Stimulated activated naive B cell treated with anti-CD40 and anti-IgM and Interleukin-4, amounts not matched to agents 10 μg/mL and 1 μg/mL and 100 μg/mL, for 72 hours (primary cell): ENCODE measurements around the gene RUNX2.
"Not testable (repeated sequence)": the region's sequence is repeated elsewhere in the genome, so short reads cannot be mapped to it uniquely, and the experiment has no call there.

Experiments used
- ATAC-seq, 2 donors: fragments of 150-1000 bp; cut with Tn5 transposase; replicated peaks; 2 replicates each; pipeline ENCODE4 v1.10.0; 2021; ENCODE audit warnings: moderate library complexity in 1 of 2
- DNase-seq: peaks from one replicate; pipeline ENCODE4 v3.0.0; 2021
- H3K27ac Mint-ChIP-seq: one replicate; pipeline ENCODE4 v1.8.0; 2022; ENCODE audit warnings: mild to moderate bottlenecking, mixed read lengths
- H3K27me3 Mint-ChIP-seq, 2 donors: one replicate each; pipeline ENCODE4 v1.8.0; 2022; ENCODE audit warnings: mixed read lengths in 2 of 2
- H3K36me3 Mint-ChIP-seq, 2 donors: one replicate each; pipeline ENCODE4 v1.8.0; 2022; ENCODE audit warnings: mixed read lengths in 2 of 2, mild to moderate bottlenecking in 1 of 2
- H3K4me1 Mint-ChIP-seq, 2 donors: one replicate each; pipeline ENCODE4 v1.8.0; 2022; ENCODE audit warnings: mixed read lengths in 2 of 2, mild to moderate bottlenecking in 1 of 2
- H3K4me3 Mint-ChIP-seq, 2 donors: one replicate each; pipeline ENCODE4 v1.8.0; 2022; ENCODE audit warnings: mild to moderate bottlenecking in 2 of 2, mixed read lengths in 2 of 2, moderate library complexity in 1 of 2
- H3K9me3 Mint-ChIP-seq, 2 donors: one replicate each; pipeline ENCODE4 v1.8.0; 2022; ENCODE audit warnings: mixed read lengths in 2 of 2, mild to moderate bottlenecking in 1 of 2

The RUNX2 gene

GRCh38 chr6:45663251-45664221 lies 335.4 kb downstream of the RUNX2 start:
- H3K4me1 Mint-ChIP-seq = peaks cover 21 to 48% of the 10 kb centered on the region in 2 donors
- H3K36me3 Mint-ChIP-seq = no peaks in the 10 kb centered on the region
- H3K27ac Mint-ChIP-seq = no peak overlapping the region
- DNase-seq (peak; percentile 26), ATAC-seq (peak; percentile 75 to 83)
- peaks cover 27 to 42% of the 10 kb centered on the region in 2 donors for H3K27me3 Mint-ChIP-seq
- peak overlapping the region; percentile 70 to 84 for H3K4me3 Mint-ChIP-seq
- H3K9me3 Mint-ChIP-seq = no peaks in the 10 kb centered on the region

DNA sequence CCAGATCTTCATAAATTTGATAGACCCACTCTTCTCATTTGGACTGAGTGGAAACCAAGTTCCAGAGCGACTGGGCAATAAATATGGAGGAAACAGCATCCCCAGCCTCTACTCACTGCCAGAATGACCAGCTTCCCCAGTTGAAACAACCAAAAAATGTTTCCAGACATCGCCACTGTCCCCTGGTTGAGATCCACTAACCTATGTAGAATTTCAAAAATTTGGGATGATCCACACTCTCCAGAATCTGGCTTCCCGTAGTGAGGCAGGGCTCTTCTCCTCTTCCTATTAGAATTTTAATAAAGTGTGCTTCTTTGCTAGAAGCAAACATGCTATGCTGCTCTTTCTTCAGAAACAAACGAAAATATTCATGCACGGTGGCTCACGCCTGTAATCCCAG lies 336.6 kb downstream of the RUNX2 start:
- Mint-ChIP-seq H3K4me1 (peaks cover 18 to 42% of the 10 kb centered on the region in 2 donors), H3K9me3 (no peaks in the 10 kb centered on the region), H3K36me3 (no peaks in the 10 kb centered on the region), H3K27me3 (peaks cover 27 to 42% of the 10 kb centered on the region in 2 donors), H3K27ac (no peak overlapping the region), H3K4me3 (peak overlapping the region in 1 of 2 donors; percentile 14)
- ATAC-seq = no peak
- DNase-seq = no peak

DNA sequence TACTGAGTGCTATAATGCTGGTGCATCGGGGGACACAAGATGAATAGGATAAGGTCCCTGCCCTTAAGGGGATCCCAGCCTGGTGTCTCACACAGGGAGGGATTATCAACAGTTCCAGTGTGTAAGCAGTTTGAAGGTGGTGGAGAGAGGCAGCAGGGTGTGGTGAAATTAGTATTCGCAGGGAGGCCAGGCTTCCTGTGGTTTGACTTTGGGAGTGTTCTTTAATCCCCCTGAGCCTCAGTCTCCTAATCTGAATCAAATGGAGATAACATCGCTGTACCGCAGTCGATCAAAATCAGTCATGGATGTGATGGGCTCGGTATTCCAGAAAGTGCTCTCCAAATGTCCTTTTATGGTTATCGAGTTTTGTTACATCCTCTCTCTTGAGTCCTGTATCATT lies 337.7 kb downstream of the RUNX2 start:
- peaks cover 27 to 38% of the 10 kb centered on the region in 2 donors for H3K27me3 Mint-ChIP-seq
- H3K36me3 Mint-ChIP-seq = no peaks in the 10 kb centered on the region
- no peak for DNase-seq
- no peaks in the 10 kb centered on the region for H3K9me3 Mint-ChIP-seq
- H3K4me1 Mint-ChIP-seq = peaks cover 18 to 37% of the 10 kb centered on the region in 2 donors
- ATAC-seq = no peak
- no peak overlapping the region for H3K4me3 Mint-ChIP-seq
- no peak overlapping the region for H3K27ac Mint-ChIP-seq

DNA sequence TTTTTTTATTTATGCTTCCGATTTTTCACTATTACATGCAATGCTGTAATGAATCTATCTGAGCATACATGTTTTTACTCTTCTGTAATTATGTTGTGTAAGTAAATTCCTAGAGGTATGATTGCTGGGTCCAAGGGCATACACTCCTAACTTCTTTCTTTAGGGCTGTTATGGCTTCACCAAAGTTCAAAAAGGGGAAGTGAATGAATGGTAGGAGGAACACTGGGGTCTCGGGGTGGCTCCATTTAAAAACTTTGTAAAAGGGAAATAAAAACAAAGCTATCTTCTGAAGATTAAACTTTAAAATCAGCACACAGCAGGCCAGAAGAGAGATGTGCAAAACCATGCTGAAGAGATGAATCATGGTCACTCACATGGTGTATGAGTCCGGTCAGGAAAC lies 338.7 kb downstream of the RUNX2 start:
- no peaks in the 10 kb centered on the region for H3K36me3 Mint-ChIP-seq
- H3K4me1 Mint-ChIP-seq = peaks cover 18 to 37% of the 10 kb centered on the region in 2 donors
- H3K27me3 Mint-ChIP-seq = peaks cover 22 to 35% of the 10 kb centered on the region in 2 donors
- H3K27ac Mint-ChIP-seq = no peak overlapping the region
- no peak overlapping the region for H3K4me3 Mint-ChIP-seq
- no peak for DNase-seq
- no peak for ATAC-seq
- no peaks in the 10 kb centered on the region for H3K9me3 Mint-ChIP-seq

DNA sequence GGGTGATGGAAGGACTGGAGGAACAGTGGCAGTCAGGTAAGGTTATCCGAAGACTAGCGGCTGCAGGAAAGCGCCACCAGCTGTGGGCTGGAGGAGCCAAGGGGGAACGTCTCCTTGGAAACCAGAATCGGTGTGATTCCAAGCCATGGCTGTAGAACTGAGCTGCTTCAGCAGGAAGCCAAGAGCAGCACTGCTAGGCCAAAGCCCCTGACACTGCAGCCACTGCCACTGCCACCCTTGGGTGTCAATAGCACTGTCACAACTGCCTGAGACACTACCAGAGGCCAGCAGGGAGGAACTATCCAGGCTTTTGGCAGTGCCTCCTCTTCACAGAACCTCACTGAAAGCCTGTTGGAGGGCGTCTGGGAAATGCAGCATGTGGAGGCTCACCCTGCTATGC lies 339.2 kb downstream of the RUNX2 start:
- H3K4me3 Mint-ChIP-seq = no peak overlapping the region
- no peaks in the 10 kb centered on the region for H3K36me3 Mint-ChIP-seq
- H3K9me3 Mint-ChIP-seq = no peaks in the 10 kb centered on the region
- H3K4me1 Mint-ChIP-seq = peaks cover 18 to 37% of the 10 kb centered on the region in 2 donors
- ATAC-seq (no peak), DNase-seq (no peak)
- H3K27ac Mint-ChIP-seq = peak overlapping the region; percentile 51
- H3K27me3 Mint-ChIP-seq = peaks cover 22 to 35% of the 10 kb centered on the region in 2 donors

DNA sequence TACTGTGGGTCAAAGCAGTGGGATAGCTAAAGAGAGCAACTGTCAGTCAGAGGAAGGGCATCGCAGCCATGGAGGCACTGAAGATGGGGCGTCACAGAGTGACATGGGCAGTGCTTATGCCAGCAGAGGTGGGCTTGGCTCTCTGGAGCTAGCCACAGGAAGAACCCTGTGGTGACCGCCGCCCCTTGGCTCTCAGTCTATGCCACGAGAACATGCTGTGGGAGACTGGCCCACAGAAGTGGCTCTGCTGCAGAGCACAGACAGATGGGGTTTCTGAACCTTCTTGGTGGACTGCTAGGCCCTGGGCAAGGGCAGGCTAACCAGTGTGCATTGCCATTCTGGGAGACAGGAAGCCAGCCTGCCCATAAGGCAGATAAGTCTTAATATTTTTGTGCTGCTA lies 339.6 kb downstream of the RUNX2 start:
- peaks cover 18 to 30% of the 10 kb centered on the region in 2 donors for H3K27me3 Mint-ChIP-seq
- no peak for ATAC-seq
- no peaks in the 10 kb centered on the region for H3K9me3 Mint-ChIP-seq
- peaks cover 15 to 33% of the 10 kb centered on the region in 2 donors for H3K4me1 Mint-ChIP-seq
- H3K36me3 Mint-ChIP-seq = no peaks in the 10 kb centered on the region
- H3K4me3 Mint-ChIP-seq = no peak overlapping the region
- no peak overlapping the region for H3K27ac Mint-ChIP-seq
- no peak for DNase-seq

DNA sequence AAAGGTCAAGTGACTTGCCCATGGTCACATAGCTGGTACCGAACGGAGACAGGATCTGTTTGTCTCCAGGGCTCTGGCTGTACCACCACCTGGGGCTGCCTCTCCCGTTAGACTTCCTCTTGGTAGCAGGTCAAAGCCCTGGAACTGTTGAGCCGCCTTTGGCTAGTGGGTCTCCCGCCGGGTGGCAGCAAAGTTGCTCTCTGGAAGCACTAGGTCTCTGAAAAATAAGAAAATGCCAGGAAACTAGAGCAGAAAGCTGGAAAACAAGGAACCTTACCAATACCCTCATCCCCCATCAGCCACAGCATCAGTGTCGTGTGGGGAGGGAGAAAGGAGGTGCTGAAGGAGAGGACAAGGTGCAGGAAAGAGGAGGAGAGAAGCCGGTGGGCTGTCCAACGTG lies 340.6 kb downstream of the RUNX2 start:
- Mint-ChIP-seq H3K36me3 (no peaks in the 10 kb centered on the region), H3K4me3 (no peak overlapping the region), H3K4me1 (peaks cover 13 to 25% of the 10 kb centered on the region in 2 donors), H3K9me3 (peaks cover 0 to 1% of the 10 kb centered on the region in 2 donors), H3K27me3 (peaks cover 14 to 22% of the 10 kb centered on the region in 2 donors), H3K27ac (no peak overlapping the region)
- DNase-seq (no peak), ATAC-seq (no peak)

- ATAC-seq, H3K9me3 Mint-ChIP-seq, H3K36me3 Mint-ChIP-seq, H3K27me3 Mint-ChIP-seq, H3K4me3 Mint-ChIP-seq, H3K27ac Mint-ChIP-seq, DNase-seq: not testable (repeated sequence)
- peaks cover 10 to 15% of the 10 kb centered on the region in 2 donors for H3K4me1 Mint-ChIP-seq
These were observed 345.0 kb downstream of the RUNX2 start for GRCh38 chr6:45673167-45673566.

DNA sequence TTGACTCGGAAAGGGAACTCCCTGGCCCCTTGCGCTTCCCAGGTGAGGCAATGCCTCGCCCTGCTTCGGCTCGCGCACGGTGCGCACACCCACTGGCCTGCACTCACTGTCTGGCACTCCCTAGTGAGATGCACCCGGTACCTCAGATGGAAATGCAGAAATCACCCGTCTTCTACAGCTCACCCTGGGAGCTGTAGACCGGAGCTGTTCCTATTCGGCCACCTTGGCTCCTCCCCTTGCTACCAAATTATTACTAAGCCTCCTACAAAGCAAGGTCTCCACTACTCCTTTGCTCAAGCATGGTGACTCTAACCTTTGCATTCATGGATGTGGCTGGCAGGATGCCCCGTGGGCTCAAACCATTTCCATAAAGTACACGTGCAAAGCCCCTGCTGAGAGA lies 347.0 kb downstream of the RUNX2 start:
- H3K27me3 Mint-ChIP-seq, H3K4me3 Mint-ChIP-seq, DNase-seq, H3K27ac Mint-ChIP-seq, H3K9me3 Mint-ChIP-seq, ATAC-seq, H3K36me3 Mint-ChIP-seq: not testable (repeated sequence)
- H3K4me1 Mint-ChIP-seq = peaks cover 20 to 30% of the 10 kb centered on the region in 2 donors

DNA sequence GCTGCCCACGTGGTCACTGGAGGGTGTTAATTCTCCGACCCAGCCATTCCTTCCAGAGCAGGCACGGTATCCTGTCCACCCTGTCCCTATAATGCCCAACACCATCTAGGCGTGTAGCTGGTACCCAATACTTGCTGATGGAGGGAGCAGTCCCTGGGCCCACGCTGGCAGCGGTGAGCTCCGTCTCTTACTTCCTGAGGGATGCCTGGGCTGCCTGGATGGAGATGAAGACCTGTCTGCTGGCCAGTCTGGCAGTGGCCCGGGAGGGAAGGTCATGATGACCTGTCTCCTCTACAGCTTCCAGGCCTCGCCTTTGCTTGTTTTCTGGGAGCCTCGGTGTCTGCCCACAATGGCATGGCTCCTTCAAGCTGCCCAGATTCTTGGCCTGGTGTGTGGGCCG lies 347.5 kb downstream of the RUNX2 start:
- no peak overlapping the region for H3K27ac Mint-ChIP-seq
- peaks cover 9% of the 10 kb centered on the region in 2 donors for H3K36me3 Mint-ChIP-seq
- H3K4me1 Mint-ChIP-seq = peaks cover 20 to 30% of the 10 kb centered on the region in 2 donors
- H3K9me3 Mint-ChIP-seq = peaks cover 3 to 7% of the 10 kb centered on the region in 2 donors
- H3K27me3 Mint-ChIP-seq = peaks cover 0 to 4% of the 10 kb centered on the region in 2 donors
- DNase-seq (no peak), ATAC-seq (no peak)
- H3K4me3 Mint-ChIP-seq = no peak overlapping the region

GRCh38 chr6:45676380-45676779 lies 348.2 kb downstream of the RUNX2 start:
- H3K4me1 Mint-ChIP-seq = peaks cover 20 to 30% of the 10 kb centered on the region in 2 donors
- no peak overlapping the region for H3K27ac Mint-ChIP-seq
- H3K27me3 Mint-ChIP-seq = peaks cover 0 to 4% of the 10 kb centered on the region in 2 donors
- peaks cover 3 to 7% of the 10 kb centered on the region in 2 donors for H3K9me3 Mint-ChIP-seq
- H3K4me3 Mint-ChIP-seq = no peak overlapping the region
- peaks cover 9% of the 10 kb centered on the region in 2 donors for H3K36me3 Mint-ChIP-seq
- ATAC-seq = no peak
- no peak for DNase-seq

DNA sequence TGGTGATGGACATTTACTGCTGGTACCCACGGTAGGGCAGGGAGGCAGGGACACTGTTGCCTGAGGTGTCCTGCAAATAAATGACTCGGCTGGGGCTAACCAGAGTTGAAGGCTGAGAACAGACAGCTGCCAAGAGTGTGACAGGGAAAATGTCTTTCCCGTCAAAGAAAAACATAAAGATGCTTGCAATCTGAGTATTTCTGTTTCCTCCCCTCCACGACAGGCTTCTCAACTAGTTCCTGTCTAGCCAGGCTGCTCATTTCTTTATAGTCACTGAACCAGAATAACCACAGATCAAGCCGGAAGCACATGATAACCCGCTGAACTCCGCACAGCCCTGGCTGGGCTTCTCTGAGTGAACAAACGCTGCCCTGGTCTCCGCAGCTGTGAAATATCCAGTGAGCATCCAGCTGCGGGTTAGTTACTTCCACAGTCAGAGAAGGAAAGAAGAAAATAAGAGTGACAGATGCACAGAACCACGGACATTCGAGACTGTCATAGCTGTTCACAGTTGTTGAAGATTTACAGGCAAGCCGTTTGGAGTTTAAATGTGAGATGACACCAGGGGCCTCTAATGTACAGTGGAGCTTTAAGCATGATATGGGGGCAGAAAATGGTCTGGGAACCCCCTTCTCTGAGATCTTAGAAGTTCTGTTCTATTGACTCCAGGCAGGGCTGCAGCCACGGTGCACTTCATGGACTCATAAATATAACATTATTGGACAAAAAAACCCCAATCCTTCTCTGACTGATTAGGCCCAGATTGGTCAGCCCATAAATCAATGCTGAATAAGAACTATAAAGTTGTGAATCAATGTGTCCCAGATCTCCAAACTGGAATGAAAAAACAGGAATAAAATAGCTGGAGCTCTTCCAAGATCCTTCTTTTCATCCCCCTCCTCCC lies 349.5 kb downstream of the RUNX2 start:
- Mint-ChIP-seq H3K36me3 (peaks cover 9% of the 10 kb centered on the region in 2 donors), H3K4me3 (peak overlapping the region; percentile 45 to 68), H3K4me1 (peaks cover 28 to 40% of the 10 kb centered on the region in 2 donors), H3K27ac (peak overlapping the region; percentile 90), H3K9me3 (peaks cover 7 to 11% of the 10 kb centered on the region in 2 donors), H3K27me3 (peaks cover 0 to 4% of the 10 kb centered on the region in 2 donors)
- peak; percentile 66 to 74 for ATAC-seq
- DNase-seq = peak; percentile 51

DNA sequence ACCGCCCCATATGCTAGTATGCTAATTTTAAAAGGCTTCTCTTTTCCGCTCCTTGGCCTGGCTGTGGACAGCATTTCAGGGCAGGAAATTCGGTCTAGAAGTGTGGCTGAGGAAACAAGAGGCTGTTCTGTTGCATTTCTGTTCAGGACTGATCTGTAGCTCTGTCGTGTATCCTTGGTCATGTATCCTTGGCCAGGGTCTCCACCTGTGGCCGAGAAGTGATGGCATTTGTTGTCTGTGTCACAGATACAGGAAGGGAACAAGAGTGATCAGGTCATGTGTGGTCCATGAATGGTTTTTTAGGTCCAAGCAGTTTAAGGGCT lies 350.1 kb downstream of the RUNX2 start:
- peaks cover 0 to 4% of the 10 kb centered on the region in 2 donors for H3K27me3 Mint-ChIP-seq
- ATAC-seq (no peak), DNase-seq (no peak)
- peaks cover 7 to 11% of the 10 kb centered on the region in 2 donors for H3K9me3 Mint-ChIP-seq
- H3K4me3 Mint-ChIP-seq = peak overlapping the region in 1 of 2 donors; percentile 6
- peaks cover 10 to 11% of the 10 kb centered on the region in 2 donors for H3K36me3 Mint-ChIP-seq
- peak overlapping the region; percentile 27 for H3K27ac Mint-ChIP-seq
- H3K4me1 Mint-ChIP-seq = peaks cover 29 to 40% of the 10 kb centered on the region in 2 donors

GRCh38 chr6:45679163-45679562 lies 351.0 kb downstream of the RUNX2 start:
- Mint-ChIP-seq H3K36me3 (peaks cover 10 to 12% of the 10 kb centered on the region in 2 donors), H3K4me3 (peak overlapping the region in 1 of 2 donors; percentile 8), H3K4me1 (peaks cover 29 to 40% of the 10 kb centered on the region in 2 donors), H3K27me3 (peaks cover 0 to 4% of the 10 kb centered on the region in 2 donors), H3K27ac (peak overlapping the region; percentile 70), H3K9me3 (peaks cover 7 to 11% of the 10 kb centered on the region in 2 donors)
- no peak for DNase-seq
- ATAC-seq = no peak
